Hematopoietic multipotent progenitor cell treated with erythropoietin and hydrocortisone succinate and interleukin-3 and kit ligand, for 4 days (in vitro differentiated cells): ENCODE data around the gene MS4A15.
"Not testable (repeated sequence)": the region's sequence is repeated elsewhere in the genome, so short reads cannot be mapped to it uniquely, and the experiment has no call there.

Experiments
- DNase-seq: peaks from one replicate; pipeline ENCODE4 v3.0.0-alpha.2; 2015

MS4A15 gene

DNA sequence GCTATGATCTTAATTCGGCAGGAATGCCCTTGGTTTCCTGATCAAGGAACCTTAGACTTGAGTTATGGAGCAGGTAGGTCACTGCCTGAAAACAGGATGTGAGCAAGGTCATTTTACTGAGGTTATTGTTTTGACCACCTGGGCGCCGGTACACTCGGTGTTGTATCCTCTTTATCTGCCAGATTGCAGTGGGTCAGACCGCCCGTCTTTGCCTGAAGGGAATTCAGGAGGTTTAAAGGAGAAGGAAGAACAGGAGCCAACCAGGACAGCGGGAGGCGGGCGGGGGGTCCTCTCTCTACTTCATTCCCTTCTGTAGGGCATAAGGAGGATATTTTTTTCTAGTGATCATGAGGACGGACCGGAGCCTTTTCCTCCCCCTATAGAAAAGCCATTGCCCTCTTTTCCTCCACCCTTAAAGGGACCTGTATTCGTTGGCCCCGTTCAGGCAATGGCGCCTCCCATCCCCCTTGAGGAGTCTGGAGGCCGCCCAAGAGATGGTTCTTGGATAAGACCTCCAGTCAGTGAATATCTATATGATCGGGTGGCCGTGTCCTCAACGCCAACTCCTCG, 649 bp downstream of the MS4A15 start:
- DNase-seq, result no peak

DNA sequence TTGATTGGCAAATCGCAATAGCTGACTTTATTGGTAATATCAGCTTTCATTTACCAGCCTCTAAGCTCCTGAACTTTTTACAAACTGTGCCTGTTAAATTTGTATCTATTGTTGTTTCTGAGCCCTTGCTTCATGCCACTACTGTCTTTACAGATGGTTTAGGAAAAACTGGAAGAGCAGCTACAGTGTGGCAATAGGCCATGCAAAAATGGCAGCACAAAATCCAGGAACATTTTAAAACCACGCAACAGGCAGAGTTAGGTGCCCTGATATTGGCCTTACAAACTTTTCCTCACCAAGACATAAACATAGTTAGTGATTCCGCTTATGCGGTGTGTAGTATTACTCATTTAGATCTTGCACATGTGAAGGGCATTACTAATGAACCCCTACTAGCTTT, 2.0 kb downstream of the MS4A15 start:
- not testable (repeated sequence) for DNase-seq

GRCh38 chr11:60759438-60760225, 3.0 kb downstream of the MS4A15 start:
- DNase-seq, result peak; percentile 67

GRCh38 chr11:60761436-60762190, 4.9 kb downstream of the MS4A15 start:
- DNase-seq, result no peak

DNA sequence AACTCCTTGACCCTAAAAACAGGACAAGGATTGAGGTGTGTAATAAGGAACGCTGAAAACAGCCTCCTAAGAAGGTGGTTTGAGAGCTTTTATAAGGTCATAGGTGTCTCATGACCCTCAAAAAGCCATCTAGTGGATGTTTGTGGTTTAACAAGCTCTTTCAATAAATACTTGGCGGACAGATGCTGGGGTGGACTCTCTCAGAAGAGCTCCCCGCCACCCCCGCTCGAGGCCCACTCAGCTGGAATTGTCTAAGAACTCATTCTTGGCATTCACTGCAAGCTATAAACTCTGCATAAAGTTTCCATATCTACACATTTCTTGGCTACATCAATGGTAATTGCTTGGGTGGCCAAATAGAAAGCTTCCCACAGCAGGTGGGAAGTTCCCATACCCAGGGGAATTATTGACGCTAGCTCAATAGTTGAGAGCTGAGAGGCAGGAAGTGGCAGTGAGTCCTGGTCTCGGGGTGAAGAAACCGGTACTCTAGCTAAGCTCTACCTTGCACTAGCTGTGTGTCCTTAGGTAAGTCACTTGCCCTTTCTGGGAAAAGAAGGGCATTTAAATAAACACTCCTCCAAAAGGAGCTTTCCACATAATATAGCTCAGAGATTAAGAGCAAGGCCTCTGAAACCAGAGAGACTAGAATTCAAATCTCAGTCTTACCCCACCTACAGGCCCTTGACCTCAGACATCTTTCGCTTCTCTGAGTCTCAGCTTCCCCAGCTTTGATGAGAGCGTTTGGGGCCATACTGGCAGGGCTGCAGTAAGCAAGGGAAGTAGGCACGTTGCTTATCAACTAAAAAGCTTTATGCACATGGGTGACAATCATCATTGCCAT, 6.4 kb downstream of the MS4A15 start:
- DNase-seq, result peak; percentile 60

- no peak for DNase-seq
Observed at GRCh38 chr11:60763692-60764369, 7.2 kb downstream of the MS4A15 start.

DNA sequence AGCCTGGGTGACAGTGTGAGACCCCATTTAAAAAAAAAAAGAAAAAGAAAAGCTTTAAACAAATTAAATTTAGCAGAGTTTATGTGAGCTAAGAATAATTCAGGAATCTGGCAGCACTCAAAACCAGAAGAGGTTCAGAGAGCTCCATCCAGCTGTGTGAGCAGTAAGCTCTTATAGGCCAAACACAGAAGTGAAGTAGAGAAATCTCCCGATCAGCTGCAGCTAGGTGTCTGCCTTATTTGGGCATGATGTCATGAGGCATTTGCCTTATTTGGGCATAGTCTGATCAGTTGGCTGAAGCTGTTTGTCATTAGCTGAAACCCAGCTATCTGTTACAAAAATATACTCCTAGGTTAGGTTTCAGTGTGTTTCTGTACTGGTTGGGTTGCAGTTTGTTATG, 8.2 kb downstream of the MS4A15 start:
- peak; percentile 27 for DNase-seq

GRCh38 chr11:60765355-60765754, 8.7 kb downstream of the MS4A15 start:
- no peak for DNase-seq

- DNase-seq, result no peak
Observed at GRCh38 chr11:60766547-60766946, 9.9 kb downstream of the MS4A15 start.

- peak; percentile 49 for DNase-seq
Observed at GRCh38 chr11:60767388-60767811, 10.7 kb downstream of the MS4A15 start.

GRCh38 chr11:60768202-60768601, 11.5 kb downstream of the MS4A15 start:
- no peak for DNase-seq

- DNase-seq, result no peak
Observed at GRCh38 chr11:60769273-60769672, 12.6 kb downstream of the MS4A15 start.

GRCh38 chr11:60769811-60770210, 13.1 kb downstream of the MS4A15 start:
- no peak for DNase-seq

GRCh38 chr11:60771146-60771545, 14.5 kb downstream of the MS4A15 start:
- no peak for DNase-seq

- DNase-seq, result no peak
Observed at GRCh38 chr11:60771879-60772525, 15.3 kb downstream of the MS4A15 start.

- no peak for DNase-seq
Observed at GRCh38 chr11:60772666-60773065, 16.0 kb downstream of the MS4A15 start.

GRCh38 chr11:60774726-60775125, 18.1 kb downstream of the MS4A15 start:
- no peak for DNase-seq

DNA sequence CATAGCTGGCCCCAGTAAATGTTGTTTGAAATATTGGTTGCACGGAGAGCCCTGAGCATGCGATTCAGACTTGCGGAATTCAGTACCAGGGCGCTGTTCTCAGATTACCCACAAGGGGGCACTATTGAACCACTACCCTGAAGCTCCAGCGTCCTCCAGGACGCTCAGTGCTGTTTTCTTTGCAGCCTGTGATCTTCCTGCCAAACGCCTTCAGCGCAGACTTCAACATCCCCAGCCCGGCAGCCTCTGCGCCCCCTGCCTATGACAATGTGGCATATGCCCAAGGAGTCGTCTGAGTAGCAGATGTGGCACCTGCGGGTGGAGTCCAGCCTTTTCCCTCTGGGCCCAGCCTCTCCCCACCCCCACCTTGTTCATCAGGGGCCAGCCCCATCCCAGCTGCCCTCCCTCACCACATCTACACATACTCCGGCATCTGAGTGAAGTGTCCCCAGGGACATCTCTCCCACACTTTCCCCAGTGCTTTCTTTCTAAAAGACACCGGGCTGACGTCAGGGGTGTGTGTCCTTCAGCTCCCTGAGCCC, 18.8 kb downstream of the MS4A15 start:
- peak; percentile 96 for DNase-seq

DNA sequence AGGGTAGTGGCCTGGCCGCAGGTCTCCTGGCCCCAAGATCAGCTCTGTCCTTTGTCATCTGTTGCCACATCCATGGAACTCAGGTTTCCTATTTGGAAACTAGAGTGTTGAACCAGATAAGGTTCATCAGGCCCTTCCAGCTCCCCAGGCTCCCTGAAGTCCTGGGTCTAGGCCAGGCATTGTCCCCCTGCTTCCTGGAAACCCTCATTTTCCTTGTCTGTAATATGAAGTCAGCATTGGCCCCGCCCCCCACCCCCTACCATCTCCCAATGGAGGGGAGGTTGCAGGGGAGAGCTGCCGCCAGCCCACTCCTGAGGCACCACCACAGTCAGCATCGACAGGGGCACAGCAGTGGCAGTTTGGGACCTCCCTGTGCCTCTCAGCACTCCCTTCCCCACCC, 19.5 kb downstream of the MS4A15 start:
- DNase-seq, result no peak

DNA sequence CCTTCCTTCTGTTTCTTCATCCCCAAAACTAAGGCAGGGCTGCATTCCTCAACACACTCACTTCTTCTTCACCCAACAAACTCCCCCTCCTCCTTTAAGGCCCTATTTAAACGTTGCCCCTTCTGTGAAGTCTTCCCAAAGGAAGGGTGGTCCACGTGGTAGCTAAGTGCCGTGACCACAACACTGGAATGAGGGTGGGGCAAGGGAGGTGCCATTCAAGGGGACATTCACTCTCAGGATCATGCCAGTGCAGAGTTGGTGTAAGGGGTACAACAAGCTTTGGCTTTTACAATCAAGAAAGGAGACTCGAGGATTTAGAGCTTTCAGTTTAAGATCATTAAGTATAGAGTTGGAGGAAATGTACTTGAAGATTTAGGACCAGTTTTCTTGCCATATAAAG, 20.4 kb downstream of the MS4A15 start:
- no peak for DNase-seq

- no peak for DNase-seq
Observed at GRCh38 chr11:60777572-60777971, 20.9 kb downstream of the MS4A15 start.

DNA sequence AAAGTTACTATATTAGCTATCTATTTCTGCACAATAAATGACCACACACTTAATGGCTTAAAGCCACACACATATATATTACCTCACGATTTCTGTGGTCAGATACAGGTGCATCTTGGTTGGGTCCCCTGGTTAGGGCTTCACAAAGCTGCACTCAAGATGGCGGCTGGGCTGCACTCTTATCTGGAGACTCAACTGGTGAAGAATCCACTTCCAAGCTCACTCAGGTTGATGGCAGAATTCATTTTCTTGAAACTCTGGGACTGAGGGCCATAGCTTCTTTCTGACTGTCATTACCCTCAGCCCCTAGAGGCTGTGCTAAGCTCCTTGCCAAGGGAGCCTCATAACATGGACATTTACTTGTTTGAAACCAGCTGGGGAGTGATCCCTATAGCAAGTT, 23.4 kb downstream of the MS4A15 start:
- no peak for DNase-seq
